H9 (cell line): ENCODE data around the gene RNU6-1. TPM values are rescaled to one million over a fixed set of nuclear protein-coding genes. Genes with fewer than 3 reads are reported as not detected.

Source experiments
- DNase-seq: peaks from one replicate; pipeline ENCODE4 v3.0.0-alpha.2; 2017
- H2AFZ ChIP-seq: one replicate; pipeline ENCODE4 v1.6.1; 2013; ENCODE audit warnings: mild to moderate bottlenecking, low read length, control low read depth, moderate library complexity
- H2AK5ac ChIP-seq: 2 replicates; pipeline ENCODE4 v1.6.1; 2013; ENCODE audit warnings: low read length, control low read depth, mixed read lengths; ENCODE audit not compliant: insufficient read length
- H2BK120ac ChIP-seq: one replicate; pipeline ENCODE4 v1.6.1; 2013; ENCODE audit warnings: low read depth, mild to moderate bottlenecking, low read length, control low read depth, inconsistent platforms; ENCODE audit not compliant: poor library complexity, severe bottlenecking
- H2BK12ac ChIP-seq: 2 replicates; pipeline ENCODE4 v1.6.1; 2013; ENCODE audit warnings: low read length, control low read depth, mixed read lengths, low read depth; ENCODE audit not compliant: insufficient read length
- H2BK15ac ChIP-seq: 2 replicates; pipeline ENCODE4 v1.6.1; 2013; ENCODE audit warnings: low read depth, low read length, control low read depth
- H2BK20ac ChIP-seq: one replicate; pipeline ENCODE4 v1.6.1; 2013; ENCODE audit warnings: low read depth, mild to moderate bottlenecking, low read length, control low read depth, inconsistent platforms; ENCODE audit not compliant: poor library complexity, severe bottlenecking
- H2BK5ac ChIP-seq: 2 replicates; pipeline ENCODE4 v1.6.1; 2013; ENCODE audit warnings: low read length, control low read depth, mixed read lengths; ENCODE audit not compliant: insufficient read length
- H3K14ac ChIP-seq: 2 replicates; pipeline ENCODE4 v1.6.1; 2013; ENCODE audit warnings: low read length, control low read depth; ENCODE audit not compliant: insufficient read depth
- H3K18ac ChIP-seq: 2 replicates; pipeline ENCODE4 v1.6.1; 2013; ENCODE audit warnings: low read depth, mild to moderate bottlenecking, mixed read lengths, low read length, control low read depth; ENCODE audit not compliant: insufficient read length
- H3K23ac ChIP-seq: 2 replicates; pipeline ENCODE4 v1.6.1; 2013; ENCODE audit warnings: low read length, control low read depth, mixed read lengths, low read depth; ENCODE audit not compliant: insufficient read length
- H3K23me2 ChIP-seq: 2 replicates; pipeline ENCODE4 v1.6.1; 2013; ENCODE audit warnings: low read depth, mild to moderate bottlenecking, mixed read lengths, low read length, control low read depth; ENCODE audit not compliant: insufficient read length, poor library complexity, severe bottlenecking
- H3K27ac ChIP-seq: 2 replicates; pipeline ENCODE4 v1.5.1; 2013; ENCODE audit warnings: low read length, control low read depth, mixed read lengths, low read depth; ENCODE audit not compliant: insufficient read length
- H3K27me3 ChIP-seq: 2 replicates; pipeline ENCODE4 v1.6.1; 2013; ENCODE audit warnings: low read length, control low read depth, inconsistent platforms; ENCODE audit not compliant: insufficient read depth
- H3K4ac ChIP-seq: 2 replicates; pipeline ENCODE4 v1.6.1; 2013; ENCODE audit warnings: low read depth, mild to moderate bottlenecking, control low read depth, inconsistent platforms, low read length, moderate library complexity
- H3K4me1 ChIP-seq: 2 replicates; pipeline ENCODE4 v1.6.1; 2013; ENCODE audit warnings: low read length, control low read depth, inconsistent platforms; ENCODE audit not compliant: insufficient read depth
- H3K4me2 ChIP-seq: 2 replicates; pipeline ENCODE4 v1.6.1; 2013; ENCODE audit warnings: low read length, control low read depth, mixed read lengths; ENCODE audit not compliant: insufficient read length, insufficient read depth
- H3K56ac ChIP-seq: 2 replicates; pipeline ENCODE4 v1.6.1; 2013; ENCODE audit warnings: low read depth, mild to moderate bottlenecking, mixed read lengths, low read length, control low read depth; ENCODE audit not compliant: insufficient read length
- H3K79me1 ChIP-seq: 2 replicates; pipeline ENCODE4 v1.6.1; 2013; ENCODE audit warnings: low read depth, mild to moderate bottlenecking, moderate library complexity, low read length, control low read depth, inconsistent platforms; ENCODE audit not compliant: insufficient read depth, poor library complexity, severe bottlenecking
- H3K79me2 ChIP-seq: 2 replicates; pipeline ENCODE4 v1.6.1; 2013; ENCODE audit warnings: low read length, control low read depth, inconsistent platforms; ENCODE audit not compliant: insufficient read depth
- H3K9ac ChIP-seq: 2 replicates; pipeline ENCODE4 v1.6.1; 2013; ENCODE audit warnings: low read length, control low read depth, mixed read lengths; ENCODE audit not compliant: insufficient read length; ENCODE audit errors: extremely low read depth
- H3K9me3 ChIP-seq: one replicate; pipeline ENCODE4 v1.6.1; 2013; ENCODE audit warnings: low read depth, low read length, inconsistent platforms; ENCODE audit not compliant: control insufficient read depth
- H3T11ph ChIP-seq: one replicate; pipeline ENCODE4 v1.6.1; 2013; ENCODE audit warnings: mild to moderate bottlenecking, low read length, control low read depth, inconsistent platforms
- H4K20me1 ChIP-seq: one replicate; pipeline ENCODE4 v1.6.1; 2013; ENCODE audit not compliant: control insufficient read depth, insufficient read length, insufficient read depth
- H4K5ac ChIP-seq: 2 replicates; pipeline ENCODE4 v1.6.1; 2013; ENCODE audit warnings: low read depth, mild to moderate bottlenecking, mixed read lengths, low read length, control low read depth; ENCODE audit not compliant: insufficient read length
- H4K8ac ChIP-seq: replicated peaks from 2 replicates; pipeline ENCODE4 v1.6.1; 2013; ENCODE audit warnings: low read length, control low read depth, mixed read lengths, low read depth; ENCODE audit not compliant: insufficient read length
- H4K91ac ChIP-seq: 2 replicates; pipeline ENCODE4 v1.6.1; 2013; ENCODE audit warnings: low read depth, mild to moderate bottlenecking, moderate library complexity, mixed read lengths, low read length, control low read depth; ENCODE audit not compliant: insufficient read length
- H3K27ac Mint-ChIP-seq, 3 experiments: 2 replicates in 2 of 3; 3 replicates in 1 of 3; pipeline ENCODE4 v1.8.0; 2020 to 2021; ENCODE audit warnings: mixed read lengths in 3 of 3, mild to moderate bottlenecking in 1 of 3, moderate library complexity in 1 of 3
- H3K27me3 Mint-ChIP-seq: 2 replicates; pipeline ENCODE4 v1.8.0; 2021; ENCODE audit warnings: low read depth, mild to moderate bottlenecking, moderate library complexity, mixed read lengths
- H3K36me3 Mint-ChIP-seq, 3 experiments: 2 replicates in 2 of 3; 3 replicates in 1 of 3; pipeline ENCODE4 v1.8.0; 2020 to 2021; ENCODE audit warnings: low read depth in 3 of 3, mixed read lengths in 3 of 3; ENCODE audit not compliant: insufficient read depth in 1 of 3
- H3K4me1 Mint-ChIP-seq, 2 experiments: 2 replicates each; pipeline ENCODE4 v1.8.0; 2020; ENCODE audit warnings: mixed read lengths in 2 of 2
- H3K4me3 Mint-ChIP-seq, 2 experiments: 2 replicates in 1 of 2; 3 replicates in 1 of 2; pipeline ENCODE4 v1.8.0; 2020 to 2021; ENCODE audit warnings: mild to moderate bottlenecking in 2 of 2, mixed read lengths in 2 of 2, moderate library complexity in 1 of 2
- H3K9me3 Mint-ChIP-seq, 2 experiments: 2 replicates in 1 of 2; 3 replicates in 1 of 2; pipeline ENCODE4 v1.8.0; 2020; ENCODE audit warnings: mild to moderate bottlenecking in 2 of 2, mixed read lengths in 2 of 2, moderate library complexity in 1 of 2
- WGBS: extraction: QIAGEN DNeasy Blood & Tissue Kit; methylation state at CpG from one replicate; pipeline ENCODE4 v1.1.7; 2013; ENCODE audit warnings: missing lambda C conversion rate, low lambda C conversion rate, mixed read lengths; ENCODE audit not compliant: insufficient read length; ENCODE audit errors: extremely low coverage; 5-methylcytosine and 5-hydroxymethylcytosine counted together
- total RNA-seq: library from RNA; stranded (reverse); gene quantifications from 2 replicates; pipeline ENCODE4 v1.2.1, GENCODE V29; 2021
- TF ChIP-seq, protein P1 (sequence below): fragments of 200-600 bp; sonication (generic); conservative IDR thresholded peaks from 3 replicates; pipeline ENCODE4 v1.8.0; 2021; ENCODE audit warnings: antibody characterized with exemption, mild to moderate bottlenecking

RNU6-1 gene
- total RNA-seq, 1 experiment from 2014 or later: not detected

DNA sequence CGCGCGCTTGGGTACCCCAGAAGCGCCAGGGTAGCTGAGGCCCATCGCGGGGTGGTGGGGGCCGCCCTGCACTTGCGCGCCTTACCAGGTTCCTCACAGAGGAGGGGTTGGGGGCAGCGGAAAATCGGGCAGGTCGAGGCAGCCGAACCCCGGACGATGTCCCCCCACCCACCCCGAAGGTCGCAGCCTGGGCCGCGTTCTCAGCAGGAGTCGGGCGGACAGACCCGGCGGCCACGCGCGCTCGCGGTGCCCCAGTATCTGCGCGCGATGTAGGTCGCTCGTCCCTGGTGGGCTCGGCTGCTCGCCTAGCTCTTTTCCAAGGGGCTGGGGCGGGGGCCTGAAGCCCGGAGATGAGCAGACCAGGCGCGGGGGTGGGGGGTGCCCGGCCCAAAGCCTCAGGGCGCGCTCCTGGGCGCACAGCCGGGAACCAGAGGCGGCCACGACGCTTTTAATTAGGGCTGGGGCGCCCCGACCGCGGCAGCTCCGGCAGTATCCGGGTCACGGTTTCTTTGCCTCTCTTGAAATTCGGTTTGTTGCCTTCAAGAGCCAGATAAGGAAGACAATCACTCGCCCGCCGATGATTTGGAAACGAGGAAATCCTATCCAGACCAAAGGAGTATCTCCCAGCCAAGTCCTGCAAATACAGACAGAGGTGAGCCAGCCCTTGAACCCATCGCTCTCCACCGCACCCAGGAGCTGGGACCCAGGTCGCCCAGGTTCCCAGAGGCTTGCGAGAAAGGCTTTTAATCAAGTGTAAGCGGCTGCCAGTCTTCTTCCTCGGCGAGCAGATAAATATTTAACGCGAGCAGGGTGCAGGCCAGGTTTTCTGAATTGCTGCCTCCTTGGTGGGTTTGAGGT is 10.0 kb downstream of the RNU6-1 start:
- peaks cover 9% of the 10 kb centered on the region; the same call in 1 of the 2 replicates for H3K4me1 ChIP-seq
- H2BK5ac ChIP-seq: no peak overlapping the region
- no peaks in the 10 kb centered on the region for H3K79me1 ChIP-seq
- H3K27ac ChIP-seq: no peak overlapping the region
- H4K5ac ChIP-seq: no peak overlapping the region
- no peak overlapping the region for H2BK20ac ChIP-seq
- no peak overlapping the region for H3K27ac Mint-ChIP-seq
- peaks cover 33 to 49% of the 10 kb centered on the region in 2 experiments for H3K4me1 Mint-ChIP-seq
- no peaks in the 10 kb centered on the region for H3K79me2 ChIP-seq
- no peaks in the 10 kb centered on the region; a peak in 4 of 7 replicates for H3K36me3 Mint-ChIP-seq
- H2BK12ac ChIP-seq: no peak overlapping the region
- TF ChIP-seq, protein P1, sequence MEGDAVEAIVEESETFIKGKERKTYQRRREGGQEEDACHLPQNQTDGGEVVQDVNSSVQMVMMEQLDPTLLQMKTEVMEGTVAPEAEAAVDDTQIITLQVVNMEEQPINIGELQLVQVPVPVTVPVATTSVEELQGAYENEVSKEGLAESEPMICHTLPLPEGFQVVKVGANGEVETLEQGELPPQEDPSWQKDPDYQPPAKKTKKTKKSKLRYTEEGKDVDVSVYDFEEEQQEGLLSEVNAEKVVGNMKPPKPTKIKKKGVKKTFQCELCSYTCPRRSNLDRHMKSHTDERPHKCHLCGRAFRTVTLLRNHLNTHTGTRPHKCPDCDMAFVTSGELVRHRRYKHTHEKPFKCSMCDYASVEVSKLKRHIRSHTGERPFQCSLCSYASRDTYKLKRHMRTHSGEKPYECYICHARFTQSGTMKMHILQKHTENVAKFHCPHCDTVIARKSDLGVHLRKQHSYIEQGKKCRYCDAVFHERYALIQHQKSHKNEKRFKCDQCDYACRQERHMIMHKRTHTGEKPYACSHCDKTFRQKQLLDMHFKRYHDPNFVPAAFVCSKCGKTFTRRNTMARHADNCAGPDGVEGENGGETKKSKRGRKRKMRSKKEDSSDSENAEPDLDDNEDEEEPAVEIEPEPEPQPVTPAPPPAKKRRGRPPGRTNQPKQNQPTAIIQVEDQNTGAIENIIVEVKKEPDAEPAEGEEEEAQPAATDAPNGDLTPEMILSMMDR: no peak
- H3K27me3 Mint-ChIP-seq: peaks cover 96% of the 10 kb centered on the region
- H2BK15ac ChIP-seq: no peak overlapping the region
- H4K91ac ChIP-seq: no peak overlapping the region
- no peak overlapping the region for H3K56ac ChIP-seq
- no peak overlapping the region for H3K18ac ChIP-seq
- H2AFZ ChIP-seq: no peak overlapping the region
- no peak overlapping the region for H3K23ac ChIP-seq
- H3K14ac ChIP-seq: no peak overlapping the region; the same call in 1 of the 2 replicates
- no peak overlapping the region for H3K4ac ChIP-seq
- no peak overlapping the region for H4K8ac ChIP-seq
- H3K27me3 ChIP-seq: peaks cover 94% of the 10 kb centered on the region
- no CpG with 5 or more reads among the region's 68 CpGs for WGBS
- no peaks in the 10 kb centered on the region for H4K20me1 ChIP-seq
- H3K4me2 ChIP-seq: peak overlapping the region; percentile 38
- DNase-seq: no peak
- no peak overlapping the region for H2BK120ac ChIP-seq
- H3K4me3 Mint-ChIP-seq: peak overlapping the region in 1 of 2 experiments; percentile 68; a peak in 3 of 5 replicates
- H2AK5ac ChIP-seq: no peak overlapping the region
- no peak overlapping the region for H3K9ac ChIP-seq
- H3K9me3 Mint-ChIP-seq: peaks cover 4 to 6% of the 10 kb centered on the region in 2 experiments; a peak in 4 of 5 replicates
- peaks cover 10% of the 10 kb centered on the region for H3K23me2 ChIP-seq
- H3K9me3 ChIP-seq: no peaks in the 10 kb centered on the region
- H3T11ph ChIP-seq: no peak overlapping the region
